ENCODE results near the gene CD58.

CD58 gene

GRCh38 chr1:116474921-116475849 is 95.6 kb downstream of the CD58 start:
- no peak for DNase-seq (ENCODE audit: low read depth in 2 of 2, low spot score in 1 of 2)

GRCh38 chr1:116472431-116472961 is 98.3 kb downstream of the CD58 start:
- DNase-seq (ENCODE audit: low read depth in 2 of 2, low spot score in 1 of 2), result no peak

- no peak for DNase-seq (ENCODE audit: low read depth in 2 of 2, low spot score in 1 of 2)
Measured at GRCh38 chr1:116471241-116471640, 99.6 kb downstream of the CD58 start.

DNA sequence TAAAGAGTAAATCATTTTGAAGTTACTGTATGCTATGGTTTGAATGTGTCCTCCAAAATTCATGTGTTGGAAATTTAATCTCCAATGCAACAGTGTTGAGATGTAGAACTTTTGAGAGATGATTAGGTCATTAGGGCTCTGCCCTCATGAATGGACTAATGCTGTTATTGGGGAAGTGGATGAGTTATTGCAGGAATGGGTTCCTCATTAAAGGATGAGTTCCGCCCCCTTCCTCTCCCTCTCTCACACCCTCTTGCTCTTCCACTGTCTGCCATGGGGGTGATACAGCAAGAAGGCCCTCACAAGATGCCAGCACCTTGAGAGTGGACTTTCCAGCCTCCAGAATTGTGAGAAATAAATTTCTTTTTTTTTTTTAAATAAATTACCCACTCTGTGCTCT is 100.2 kb downstream of the CD58 start:
- no peak for DNase-seq (ENCODE audit: low read depth in 2 of 2, low spot score in 1 of 2)

DNA sequence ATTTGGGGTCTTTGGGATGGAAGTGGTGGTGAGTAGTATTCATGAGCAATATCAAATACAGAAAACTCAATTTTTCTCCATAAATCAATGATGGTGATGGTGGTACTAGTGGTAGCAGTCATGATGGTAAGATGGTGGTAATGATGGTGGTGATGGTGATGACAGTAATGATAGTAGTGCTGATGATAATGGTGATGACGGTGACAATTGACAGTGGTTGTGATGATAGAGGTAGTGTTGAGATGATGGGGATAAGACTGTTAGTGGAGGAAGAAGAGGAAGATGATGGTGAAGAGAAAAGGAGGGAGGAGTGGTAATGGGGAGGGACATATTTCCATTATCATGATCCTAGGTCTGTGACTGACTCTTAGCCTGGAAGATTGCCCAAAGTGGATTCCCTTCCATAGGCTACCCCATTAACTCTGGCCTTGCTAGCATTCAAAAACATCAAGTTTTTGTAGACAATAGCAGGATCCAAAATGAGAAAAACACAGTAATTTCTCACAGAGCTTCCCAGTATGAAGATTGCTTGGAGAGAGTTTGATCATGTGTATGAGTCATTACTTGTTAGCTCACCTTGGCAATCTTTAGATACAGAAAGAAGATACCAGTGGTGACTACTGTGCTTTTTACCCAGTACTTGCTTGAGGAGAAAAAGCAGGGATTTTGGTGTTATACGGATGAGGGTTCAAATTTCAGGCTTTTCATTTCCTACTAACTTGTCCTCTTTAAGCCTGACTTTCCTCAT is 103.8 kb downstream of the CD58 start:
- DNase-seq (ENCODE audit: low read depth in 2 of 2, low spot score in 1 of 2), result no peak

DNA sequence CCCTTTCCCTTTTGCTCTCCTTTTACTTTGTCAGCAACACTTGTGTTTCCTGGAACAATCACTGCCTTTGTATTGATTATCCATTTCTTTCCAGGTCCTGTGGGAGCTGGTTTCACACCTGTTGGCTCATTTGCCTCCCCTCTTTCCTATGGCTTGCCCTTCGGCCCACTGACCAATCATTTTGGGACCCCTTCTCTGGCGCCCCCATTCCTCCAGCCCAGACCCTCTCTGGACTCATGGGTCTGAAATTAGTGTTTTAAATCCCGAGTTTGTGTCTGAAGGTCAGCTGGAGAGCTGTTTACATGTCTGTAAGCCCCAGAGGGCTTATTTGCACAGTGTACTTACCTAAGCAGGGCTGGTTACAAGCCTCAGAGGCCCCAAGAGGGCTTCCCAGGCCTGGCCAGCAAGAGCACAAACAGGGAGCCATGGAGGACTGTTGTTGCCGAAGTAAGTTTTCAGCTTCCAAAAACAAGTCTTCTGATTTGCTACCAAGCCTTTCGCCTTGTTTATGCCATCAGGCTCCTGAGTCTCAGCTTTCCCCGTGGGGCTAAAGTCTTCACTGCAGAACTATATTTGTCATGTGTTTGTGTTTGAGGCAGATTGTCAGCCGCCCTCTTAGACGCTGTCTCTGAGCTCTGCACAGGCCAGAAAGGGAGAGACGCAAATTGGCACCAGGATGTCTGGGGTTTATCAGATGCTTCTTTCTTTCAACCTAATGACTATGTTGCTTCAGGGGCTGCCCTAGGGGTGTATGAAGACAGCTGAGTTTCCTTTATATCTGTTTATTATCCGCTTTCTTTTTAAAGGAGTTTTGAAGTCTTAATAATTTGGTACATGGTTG is 104.8 kb downstream of the CD58 start:
- no peak for DNase-seq (ENCODE audit: low read depth in 2 of 2, low spot score in 1 of 2)

GRCh38 chr1:116465477-116465844 is 105.4 kb downstream of the CD58 start:
- DNase-seq (ENCODE audit: low read depth in 2 of 2, low spot score in 1 of 2), result no peak

All from stimulated activated CD8-positive, alpha-beta memory T cell treated with anti-CD3 and anti-CD28 coated beads, Interleukin-4, amount 100 ng/mL, for 4 hours (primary cell).